ENCODE data around the gene CISD2.
"Not testable (repeated sequence)": the region's sequence is repeated elsewhere in the genome, so short reads cannot be mapped to it uniquely, and the experiment has no call there.

Gene CISD2

GRCh38 chr4:102868781-102869568 is at the start of gene CISD2:
TSS of gene CISD2 (plus strand) at chr4:102868992. CDS start at chr4:102869085, 93 bp downstream.
- DNase-seq, result peak; percentile 91 to 92

GRCh38 chr4:102819100-102819499 is 49.7 kb upstream of the CISD2 start:
- DNase-seq, result not testable (repeated sequence)

GRCh38 chr4:102819588-102820365 is 49.0 kb upstream of the CISD2 start:
- peak in 1 of 2 donors; percentile 80 for DNase-seq

GRCh38 chr4:102823464-102823863 is 45.3 kb upstream of the CISD2 start:
- DNase-seq, result no peak

- no peak for DNase-seq
Measured at GRCh38 chr4:102823897-102824296, 44.9 kb upstream of the CISD2 start.

- DNase-seq, result no peak
Measured at GRCh38 chr4:102824398-102824797, 44.4 kb upstream of the CISD2 start.

GRCh38 chr4:102825261-102826091 is 43.3 kb upstream of the CISD2 start:
- peak; percentile 55 to 62 for DNase-seq

GRCh38 chr4:102826105-102826889 is 42.5 kb upstream of the CISD2 start:
- DNase-seq, result no peak

GRCh38 chr4:102826890-102827673 is 41.7 kb upstream of the CISD2 start, which contains the start of gene UBE2D3:
TSS of gene UBE2D3 (minus strand) at chr4:102827551. CDS start at chr4:102826508, 1,043 bp downstream.
- peak; percentile 96 for DNase-seq

GRCh38 chr4:102827674-102828496 is 40.9 kb upstream of the CISD2 start:
- peak; percentile 100 for DNase-seq

GRCh38 chr4:102828497-102828808 is 40.3 kb upstream of the CISD2 start:
- no peak for DNase-seq

- no peak for DNase-seq
Measured at GRCh38 chr4:102829803-102830202, 39.0 kb upstream of the CISD2 start.

- no peak for DNase-seq
Measured at GRCh38 chr4:102832105-102832504, 36.7 kb upstream of the CISD2 start.

- no peak for DNase-seq
Measured at GRCh38 chr4:102832667-102833066, 36.1 kb upstream of the CISD2 start.

GRCh38 chr4:102836596-102836995 is 32.2 kb upstream of the CISD2 start:
- no peak for DNase-seq

- DNase-seq, result no peak
Measured at GRCh38 chr4:102842367-102842766, 26.4 kb upstream of the CISD2 start.

GRCh38 chr4:102843273-102843672 is 25.5 kb upstream of the CISD2 start:
- no peak for DNase-seq

GRCh38 chr4:102843938-102844337 is 24.9 kb upstream of the CISD2 start:
- no peak for DNase-seq

- DNase-seq, result no peak
Measured at GRCh38 chr4:102847687-102848086, 21.1 kb upstream of the CISD2 start.

GRCh38 chr4:102849579-102850104 is 19.1 kb upstream of the CISD2 start:
- no peak for DNase-seq

All from CD4-positive, alpha-beta T cell treated with Interleukin-4 for 1 hour (primary cell).